Chondrocyte (in vitro differentiated cells): Measurements from ENCODE around the gene CHN1. TPM values are rescaled to one million over a fixed set of nuclear protein-coding genes. Genes with fewer than 3 reads are reported as not detected.

Experiments used
- DNase-seq: peaks from one replicate; pipeline ENCODE4 v3.0.0; 2021; ENCODE audit warnings: mixed read lengths, low spot score
- H3K27ac Mint-ChIP-seq: one replicate; pipeline ENCODE4 v1.8.0; 2021; ENCODE audit warnings: mild to moderate bottlenecking, moderate library complexity, mixed read lengths; ENCODE audit not compliant: unreplicated experiment
- H3K27me3 Mint-ChIP-seq: 2 replicates; pipeline ENCODE4 v1.8.0; 2021; ENCODE audit warnings: low read depth, mixed read lengths
- H3K36me3 Mint-ChIP-seq: 2 replicates; pipeline ENCODE4 v1.8.0; 2021; ENCODE audit warnings: low read depth, mixed read lengths
- H3K4me1 Mint-ChIP-seq: 2 replicates; pipeline ENCODE4 v1.8.0; 2021; ENCODE audit warnings: low read depth, mild to moderate bottlenecking, mixed read lengths
- H3K4me3 Mint-ChIP-seq: one replicate; pipeline ENCODE4 v1.8.0; 2021; ENCODE audit warnings: mild to moderate bottlenecking, moderate library complexity, mixed read lengths; ENCODE audit not compliant: unreplicated experiment
- H3K9me3 Mint-ChIP-seq: 2 replicates; pipeline ENCODE4 v1.8.0; 2021; ENCODE audit warnings: low read depth, mixed read lengths
- total RNA-seq: library from RNA; stranded (reverse); gene quantifications from 3 replicates; pipeline ENCODE4 v1.2.1, GENCODE V29; 2021
- TF ChIP-seq, protein P1 (sequence below): fragments of 200-600 bp; sonication (generic); IDR thresholded peaks from 2 replicates; pipeline ENCODE4 v1.5.0; 2021; ENCODE audit warnings: antibody characterized with exemption, mild to moderate bottlenecking, moderate library complexity

CHN1 gene
- total RNA-seq, 1 donor from 2014 or later, result 23.1 TPM

DNA sequence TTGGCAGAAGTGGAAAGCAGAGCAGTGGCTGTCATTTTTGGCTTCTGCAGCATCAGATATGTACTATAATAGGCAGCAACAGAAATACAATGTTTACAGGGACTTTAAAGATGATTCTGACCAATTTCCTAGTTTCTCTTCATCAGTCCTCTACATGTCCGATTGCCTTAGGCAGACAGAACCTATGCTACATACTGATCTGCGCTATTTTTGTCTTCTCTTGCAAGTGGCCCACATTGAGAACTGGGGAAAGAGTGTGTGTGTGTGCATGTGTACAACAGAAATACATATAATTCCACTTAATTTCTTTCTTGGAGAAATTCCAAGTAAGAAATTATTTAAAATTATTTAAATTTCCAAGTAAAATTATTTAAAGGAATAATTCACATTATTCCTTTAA lies 163.8 kb downstream of the CHN1 start:
- Mint-ChIP-seq H3K9me3 (no peaks in the 10 kb centered on the region), H3K27ac (peak overlapping the region; percentile 52), H3K27me3 (no peaks in the 10 kb centered on the region), H3K36me3 (no peaks in the 10 kb centered on the region), H3K4me3 (no peak overlapping the region), H3K4me1 (peaks cover 62% of the 10 kb centered on the region)
- no peak for DNase-seq
- TF ChIP-seq, protein P1, sequence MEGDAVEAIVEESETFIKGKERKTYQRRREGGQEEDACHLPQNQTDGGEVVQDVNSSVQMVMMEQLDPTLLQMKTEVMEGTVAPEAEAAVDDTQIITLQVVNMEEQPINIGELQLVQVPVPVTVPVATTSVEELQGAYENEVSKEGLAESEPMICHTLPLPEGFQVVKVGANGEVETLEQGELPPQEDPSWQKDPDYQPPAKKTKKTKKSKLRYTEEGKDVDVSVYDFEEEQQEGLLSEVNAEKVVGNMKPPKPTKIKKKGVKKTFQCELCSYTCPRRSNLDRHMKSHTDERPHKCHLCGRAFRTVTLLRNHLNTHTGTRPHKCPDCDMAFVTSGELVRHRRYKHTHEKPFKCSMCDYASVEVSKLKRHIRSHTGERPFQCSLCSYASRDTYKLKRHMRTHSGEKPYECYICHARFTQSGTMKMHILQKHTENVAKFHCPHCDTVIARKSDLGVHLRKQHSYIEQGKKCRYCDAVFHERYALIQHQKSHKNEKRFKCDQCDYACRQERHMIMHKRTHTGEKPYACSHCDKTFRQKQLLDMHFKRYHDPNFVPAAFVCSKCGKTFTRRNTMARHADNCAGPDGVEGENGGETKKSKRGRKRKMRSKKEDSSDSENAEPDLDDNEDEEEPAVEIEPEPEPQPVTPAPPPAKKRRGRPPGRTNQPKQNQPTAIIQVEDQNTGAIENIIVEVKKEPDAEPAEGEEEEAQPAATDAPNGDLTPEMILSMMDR, result no peak

DNA sequence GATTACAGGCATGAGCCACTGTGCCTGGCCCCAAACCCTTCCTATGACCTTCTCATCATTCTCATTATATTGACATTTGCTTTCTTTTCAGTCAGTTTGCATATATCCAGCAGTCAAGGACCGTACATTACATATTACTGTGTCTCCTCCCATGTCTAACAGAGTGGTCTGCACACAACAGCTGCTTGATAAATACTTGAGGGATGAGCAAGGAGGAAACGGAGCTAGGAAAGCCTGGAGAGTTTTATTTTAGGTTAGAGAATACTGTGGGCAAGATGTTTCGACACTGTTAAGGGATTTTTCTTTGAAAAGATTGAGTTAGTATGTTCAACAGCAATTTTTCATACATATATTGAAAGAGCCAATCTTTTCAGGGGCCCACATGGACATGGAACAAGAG lies 164.7 kb downstream of the CHN1 start:
- TF ChIP-seq, protein P1, result no peak
- Mint-ChIP-seq H3K27me3 (no peaks in the 10 kb centered on the region), H3K27ac (peak overlapping the region; percentile 52), H3K4me3 (no peak overlapping the region), H3K9me3 (peaks cover 3% of the 10 kb centered on the region), H3K36me3 (peaks cover 2% of the 10 kb centered on the region), H3K4me1 (peaks cover 63% of the 10 kb centered on the region)
- DNase-seq, result no peak

- no peaks in the 10 kb centered on the region for H3K27me3 Mint-ChIP-seq
- TF ChIP-seq, protein P1, result no peak
- peak overlapping the region; percentile 49 for H3K27ac Mint-ChIP-seq
- H3K9me3 Mint-ChIP-seq, result peaks cover 5% of the 10 kb centered on the region
- peaks cover 4% of the 10 kb centered on the region for H3K36me3 Mint-ChIP-seq
- no peak overlapping the region for H3K4me3 Mint-ChIP-seq
- no peak for DNase-seq
- peaks cover 60% of the 10 kb centered on the region for H3K4me1 Mint-ChIP-seq
These were observed 165.5 kb downstream of the CHN1 start for GRCh38 chr2:174839662-174840061.

GRCh38 chr2:174836995-174837390 lies 168.2 kb downstream of the CHN1 start:
- H3K4me3 Mint-ChIP-seq, result no peak overlapping the region
- peak overlapping the region; percentile 91 for H3K27ac Mint-ChIP-seq
- TF ChIP-seq, protein P1, result peak; percentile 8
- DNase-seq, result no peak
- no peaks in the 10 kb centered on the region for H3K27me3 Mint-ChIP-seq
- H3K4me1 Mint-ChIP-seq, result peaks cover 62% of the 10 kb centered on the region
- H3K36me3 Mint-ChIP-seq, result peaks cover 10% of the 10 kb centered on the region
- peaks cover 18% of the 10 kb centered on the region for H3K9me3 Mint-ChIP-seq

GRCh38 chr2:174836377-174836994 lies 168.7 kb downstream of the CHN1 start:
- Mint-ChIP-seq H3K4me3 (no peak overlapping the region), H3K27me3 (no peaks in the 10 kb centered on the region), H3K9me3 (peaks cover 18% of the 10 kb centered on the region), H3K36me3 (peaks cover 10% of the 10 kb centered on the region), H3K27ac (peak overlapping the region; percentile 91), H3K4me1 (peaks cover 62% of the 10 kb centered on the region)
- no peak for DNase-seq
- TF ChIP-seq, protein P1, result peak; percentile 46
